Measurements from ENCODE around the gene ABCC6.

The ABCC6 gene

GRCh38 chr16:16158741-16159374 lies 64.4 kb downstream of the ABCC6 start:
- Histone ChIP-seq H3K4me2 (ENCODE audit: low read length) (no peak overlapping the region), H3K9me3 (ENCODE audit: control insufficient read depth, low read length) (no peaks in the 10 kb centered on the region), H3K36me3 (ENCODE audit: control insufficient read depth, insufficient read depth, low read length) (no peaks in the 10 kb centered on the region), H3K4me3 (ENCODE audit: low read depth, low read length) (no peak overlapping the region), H2AFZ (no peak overlapping the region), H3K27me3 (ENCODE audit: control insufficient read depth, insufficient read depth, low read length) (no peaks in the 10 kb centered on the region), H3K27ac (no peak overlapping the region), H3K79me2 (peaks cover 2% of the 10 kb centered on the region), H3K9ac (no peak overlapping the region), H3K4me1 (no peaks in the 10 kb centered on the region)
- no peak for TF ChIP-seq CTCF (IDR thresholded peaks at IDR 0.05)

- Histone ChIP-seq H3K4me1 (no peaks in the 10 kb centered on the region), H3K9ac (no peak overlapping the region), H2AFZ (no peak overlapping the region), H3K9me3 (ENCODE audit: control insufficient read depth, low read length) (no peaks in the 10 kb centered on the region), H3K36me3 (ENCODE audit: control insufficient read depth, insufficient read depth, low read length) (no peaks in the 10 kb centered on the region), H3K4me2 (ENCODE audit: low read length) (no peak overlapping the region), H3K79me2 (peaks cover 2% of the 10 kb centered on the region), H3K4me3 (ENCODE audit: low read depth, low read length) (no peak overlapping the region), H3K27me3 (ENCODE audit: control insufficient read depth, insufficient read depth, low read length) (no peaks in the 10 kb centered on the region), H3K27ac (no peak overlapping the region)
- no peak for TF ChIP-seq CTCF (IDR thresholded peaks at IDR 0.05)
Observed at GRCh38 chr16:16158082-16158658, 65.1 kb downstream of the ABCC6 start.

- H2AFZ ChIP-seq, result no peak overlapping the region
- no peaks in the 10 kb centered on the region for H3K4me1 ChIP-seq
- no peak overlapping the region for H3K4me3 ChIP-seq (ENCODE audit: low read depth, low read length)
- TF ChIP-seq CTCF (IDR thresholded peaks at IDR 0.05), result no peak
- no peaks in the 10 kb centered on the region for H3K36me3 ChIP-seq (ENCODE audit: control insufficient read depth, insufficient read depth, low read length)
- peaks cover 2% of the 10 kb centered on the region for H3K79me2 ChIP-seq
- no peak overlapping the region for H3K27ac ChIP-seq
- H3K27me3 ChIP-seq (ENCODE audit: control insufficient read depth, insufficient read depth, low read length), result no peaks in the 10 kb centered on the region
- H3K9me3 ChIP-seq (ENCODE audit: control insufficient read depth, low read length), result no peaks in the 10 kb centered on the region
- H3K9ac ChIP-seq, result no peak overlapping the region
- no peak overlapping the region for H3K4me2 ChIP-seq (ENCODE audit: low read length)
Observed at GRCh38 chr16:16157166-16157565, 66.1 kb downstream of the ABCC6 start.

GRCh38 chr16:16155234-16155633 lies 68.1 kb downstream of the ABCC6 start:
- no peak for TF ChIP-seq CTCF (IDR thresholded peaks at IDR 0.05)
- H3K27me3 ChIP-seq (ENCODE audit: control insufficient read depth, insufficient read depth, low read length), result no peaks in the 10 kb centered on the region

More at GRCh38 chr16:16155234-16155633, 68.1 kb downstream of the ABCC6 start:
- H3K9me3 ChIP-seq (ENCODE audit: control insufficient read depth, low read length), result no peaks in the 10 kb centered on the region
- H3K27ac ChIP-seq, result no peak overlapping the region
- peaks cover 2% of the 10 kb centered on the region for H3K79me2 ChIP-seq
- H3K4me3 ChIP-seq (ENCODE audit: low read depth, low read length), result no peak overlapping the region
- no peak overlapping the region for H3K4me2 ChIP-seq (ENCODE audit: low read length)
- H2AFZ ChIP-seq, result no peak overlapping the region
- no peaks in the 10 kb centered on the region for H3K4me1 ChIP-seq
- H3K9ac ChIP-seq, result no peak overlapping the region
- H3K36me3 ChIP-seq (ENCODE audit: control insufficient read depth, insufficient read depth, low read length), result no peaks in the 10 kb centered on the region
